Body of pancreas (tissue), 4 donors: ENCODE data around the gene C9orf152. TPM values are rescaled to one million over a fixed set of nuclear protein-coding genes. Genes with fewer than 3 reads are reported as not detected.
"Not testable (repeated sequence)": the region's sequence is repeated elsewhere in the genome, so short reads cannot be mapped to it uniquely, and the experiment has no call there.

Source experiments
- ATAC-seq: fragments of 150-250 bp; one replicate; pipeline ENCODE4 v1.9.1; 2016
- DNase-seq, 4 donors: peaks; one replicate each; pipeline ENCODE4 v3.0.0-alpha.2; 2019
- H3K27ac ChIP-seq, 4 donors: fragments of 200-600 bp; sonication (generic); 1 replicate in 3 of 4; 2 replicates in 1 of 4; pipeline versions ENCODE4 v1.5.1 to v1.6.1; 2016 to 2019; ENCODE audit warnings: mild to moderate bottlenecking in 1 of 4, mixed read lengths in 1 of 4, moderate library complexity in 1 of 4
- H3K27me3 ChIP-seq, 2 donors: fragments of 200-600 bp; sonication (generic); one replicate each; pipeline ENCODE4 v1.6.0; 2016; ENCODE audit warnings: mild to moderate bottlenecking in 1 of 2
- H3K36me3 ChIP-seq, 2 donors: fragments of 200-600 bp; sonication (generic); replicated peaks in 1 of 2; 2 replicates each; pipeline ENCODE4 v1.5.1; 2016; ENCODE audit warnings: low read depth in 2 of 2; ENCODE audit not compliant: insufficient read depth in 1 of 2
- H3K4me1 ChIP-seq: fragments of 200-600 bp; sonication (generic); one replicate; pipeline ENCODE4 v1.6.0; 2016
- H3K4me3 ChIP-seq, 2 donors: fragments of 200-600 bp; sonication (generic); 1 replicate in 1 of 2; 2 replicates in 1 of 2; pipeline ENCODE4 v1.5.1; 2016 to 2019
- H3K9me3 ChIP-seq, 3 donors: fragments of 200-600 bp; sonication (generic); 1 replicate in 2 of 3; 2 replicates in 1 of 3; pipeline ENCODE4 v1.5.1; 2016
- POLR2A ChIP-seq, 3 donors: fragments of 450-650 bp; IDR thresholded peaks; one replicate each; pipeline ENCODE4 v1.6.1; 2016; ENCODE audit warnings: antibody characterized with exemption in 3 of 3, mild to moderate bottlenecking in 2 of 3
- WGBS, 2 donors: methylation state at CpG; one replicate each; pipeline ENCODE4 v1.1.5; 2017; 5-methylcytosine and 5-hydroxymethylcytosine counted together
- intact Hi-C: fragments of 100-400 bp; cut with DNase I; formaldehyde crosslinking; loops from one replicate; pipeline ENCODE4 v1.15.1; 2023
- total RNA-seq, 2 donors: library from RNA; depleted of rRNA; stranded (reverse); fragments of >200 nt; gene quantifications; one replicate each; pipeline ENCODE4 v1.1.0, GENCODE V29; 2016
- TF ChIP-seq, protein P1 (sequence below), 7 experiments: fragments of 450-650 bp in 4 of 7; fragments of 200-600 bp in 3 of 7; sonication (generic) in 3 of 7; IDR thresholded peaks; one replicate each; pipeline ENCODE4 v1.5.1; 2016 to 2019; ENCODE audit warnings: antibody characterized with exemption in 7 of 7

The C9orf152 gene
- total RNA-seq, 2 donors from 2014 or later: 0.33 to 3.4 TPM

- TF ChIP-seq POLR2A (IDR thresholded peaks at IDR 0.05): peak; percentile 46 to 76 (median 74)
- TF ChIP-seq, protein P1, sequence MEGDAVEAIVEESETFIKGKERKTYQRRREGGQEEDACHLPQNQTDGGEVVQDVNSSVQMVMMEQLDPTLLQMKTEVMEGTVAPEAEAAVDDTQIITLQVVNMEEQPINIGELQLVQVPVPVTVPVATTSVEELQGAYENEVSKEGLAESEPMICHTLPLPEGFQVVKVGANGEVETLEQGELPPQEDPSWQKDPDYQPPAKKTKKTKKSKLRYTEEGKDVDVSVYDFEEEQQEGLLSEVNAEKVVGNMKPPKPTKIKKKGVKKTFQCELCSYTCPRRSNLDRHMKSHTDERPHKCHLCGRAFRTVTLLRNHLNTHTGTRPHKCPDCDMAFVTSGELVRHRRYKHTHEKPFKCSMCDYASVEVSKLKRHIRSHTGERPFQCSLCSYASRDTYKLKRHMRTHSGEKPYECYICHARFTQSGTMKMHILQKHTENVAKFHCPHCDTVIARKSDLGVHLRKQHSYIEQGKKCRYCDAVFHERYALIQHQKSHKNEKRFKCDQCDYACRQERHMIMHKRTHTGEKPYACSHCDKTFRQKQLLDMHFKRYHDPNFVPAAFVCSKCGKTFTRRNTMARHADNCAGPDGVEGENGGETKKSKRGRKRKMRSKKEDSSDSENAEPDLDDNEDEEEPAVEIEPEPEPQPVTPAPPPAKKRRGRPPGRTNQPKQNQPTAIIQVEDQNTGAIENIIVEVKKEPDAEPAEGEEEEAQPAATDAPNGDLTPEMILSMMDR (IDR thresholded peaks at IDR 0.05): no peak
- Histone ChIP-seq H3K4me3 (no peak overlapping the region), H3K9me3 (no peaks in the 10 kb centered on the region), H3K27ac (peak overlapping the region; percentile 83 to 94 (median 91)), H3K36me3 (no peaks in the 10 kb centered on the region), H3K4me1 (peaks cover 59% of the 10 kb centered on the region), H3K27me3 (no peaks in the 10 kb centered on the region)
- peak; percentile 92 to 97 (median 96) for DNase-seq
- ATAC-seq: peak; percentile 94
- intact Hi-C loops: no loop called here
- 14 to 18% methylated on average over 5 to 6 of the region's 6 CpGs for WGBS, 2 donors
These were observed 803 bp downstream of the C9orf152 start for GRCh38 chr9:110207071-110207641.

GRCh38 chr9:110206389-110206788, 1.6 kb downstream of the C9orf152 start:
- H3K4me3 ChIP-seq: no peak overlapping the region
- no peak for ATAC-seq
- intact Hi-C loops: no loop called here
- H3K4me1 ChIP-seq: peaks cover 63% of the 10 kb centered on the region
- TF ChIP-seq, protein P1 (IDR thresholded peaks at IDR 0.05): no peak
- TF ChIP-seq POLR2A (IDR thresholded peaks at IDR 0.05): no peak
- no peaks in the 10 kb centered on the region for H3K27me3 ChIP-seq
- H3K9me3 ChIP-seq: no peaks in the 10 kb centered on the region
- peak overlapping the region; percentile 83 to 94 (median 91) for H3K27ac ChIP-seq
- 10 to 32% methylated on average over 1 of the region's 1 CpG for WGBS, 2 donors
- no peaks in the 10 kb centered on the region for H3K36me3 ChIP-seq
- peak in 1 of 4 donors; percentile 46 for DNase-seq

GRCh38 chr9:110205612-110206011, 2.3 kb downstream of the C9orf152 start:
- peak overlapping the region; percentile 25 to 92 (median 86) for H3K27ac ChIP-seq
- intact Hi-C loops, H3K9me3 ChIP-seq, H3K4me3 ChIP-seq, H3K27me3 ChIP-seq, ATAC-seq, H3K36me3 ChIP-seq: not testable (repeated sequence)
- peak in 3 of 4 donors; percentile 45 to 50 (median 47) for DNase-seq
- peaks cover 71% of the 10 kb centered on the region for H3K4me1 ChIP-seq
- WGBS, 2 donors: 26 to 38% methylated on average over 5 of the region's 5 CpGs

- WGBS, 2 donors: 88 to 94% methylated on average over 4 to 6 of the region's 6 CpGs
- Histone ChIP-seq H3K9me3 (no peaks in the 10 kb centered on the region), H3K36me3 (no peaks in the 10 kb centered on the region), H3K4me3 (no peak overlapping the region), H3K27me3 (no peaks in the 10 kb centered on the region), H3K27ac (peak overlapping the region in 1 of 4 donors; percentile 10), H3K4me1 (peaks cover 89% of the 10 kb centered on the region)
- DNase-seq (no peak), ATAC-seq (no peak)
- intact Hi-C loops: no loop called here
- TF ChIP-seq, protein P1 (IDR thresholded peaks at IDR 0.05): no peak
These were observed 5.7 kb downstream of the C9orf152 start for GRCh38 chr9:110202232-110202631.

DNA sequence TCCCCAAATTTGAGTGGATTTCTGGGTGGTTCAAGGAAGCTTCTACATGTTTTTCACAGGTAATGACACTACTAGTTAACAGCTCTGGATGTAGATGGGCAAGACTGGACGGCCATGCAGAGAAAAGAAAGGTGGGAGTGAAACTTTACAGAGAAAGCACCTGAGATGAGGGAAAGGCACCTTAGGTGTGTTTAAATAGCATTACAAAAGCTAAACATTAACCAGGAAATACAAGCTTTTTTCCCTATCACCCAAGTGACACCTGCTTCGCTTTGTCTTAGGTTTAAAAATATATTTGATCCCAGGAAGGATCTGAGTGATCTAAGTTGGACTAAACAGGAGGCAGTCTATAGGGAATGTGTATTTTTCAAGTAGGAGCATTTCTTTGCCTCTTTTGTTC, 8.3 kb downstream of the C9orf152 start:
- no peak overlapping the region for H3K4me3 ChIP-seq
- TF ChIP-seq POLR2A (IDR thresholded peaks at IDR 0.05): peak in 2 of 3 donors; percentile 20 to 25
- TF ChIP-seq, protein P1 (IDR thresholded peaks at IDR 0.05): no peak
- H3K36me3 ChIP-seq: no peaks in the 10 kb centered on the region
- no peaks in the 10 kb centered on the region for H3K27me3 ChIP-seq
- DNase-seq (no peak), ATAC-seq (peak; percentile 84)
- 18 to 19% methylated on average over 2 of the region's 2 CpGs for WGBS, 2 donors
- intact Hi-C loops: no loop called here
- peak overlapping the region; percentile 28 to 81 (median 72) for H3K27ac ChIP-seq
- H3K4me1 ChIP-seq: peaks cover 80% of the 10 kb centered on the region
- H3K9me3 ChIP-seq: no peaks in the 10 kb centered on the region
